Measurements from ENCODE around the gene RP2.

- TF ChIP-seq, protein P1, sequence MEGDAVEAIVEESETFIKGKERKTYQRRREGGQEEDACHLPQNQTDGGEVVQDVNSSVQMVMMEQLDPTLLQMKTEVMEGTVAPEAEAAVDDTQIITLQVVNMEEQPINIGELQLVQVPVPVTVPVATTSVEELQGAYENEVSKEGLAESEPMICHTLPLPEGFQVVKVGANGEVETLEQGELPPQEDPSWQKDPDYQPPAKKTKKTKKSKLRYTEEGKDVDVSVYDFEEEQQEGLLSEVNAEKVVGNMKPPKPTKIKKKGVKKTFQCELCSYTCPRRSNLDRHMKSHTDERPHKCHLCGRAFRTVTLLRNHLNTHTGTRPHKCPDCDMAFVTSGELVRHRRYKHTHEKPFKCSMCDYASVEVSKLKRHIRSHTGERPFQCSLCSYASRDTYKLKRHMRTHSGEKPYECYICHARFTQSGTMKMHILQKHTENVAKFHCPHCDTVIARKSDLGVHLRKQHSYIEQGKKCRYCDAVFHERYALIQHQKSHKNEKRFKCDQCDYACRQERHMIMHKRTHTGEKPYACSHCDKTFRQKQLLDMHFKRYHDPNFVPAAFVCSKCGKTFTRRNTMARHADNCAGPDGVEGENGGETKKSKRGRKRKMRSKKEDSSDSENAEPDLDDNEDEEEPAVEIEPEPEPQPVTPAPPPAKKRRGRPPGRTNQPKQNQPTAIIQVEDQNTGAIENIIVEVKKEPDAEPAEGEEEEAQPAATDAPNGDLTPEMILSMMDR (IDR thresholded peaks at IDR 0.05), result no peak
- no peak for TF ChIP-seq ZFX (IDR thresholded peaks at IDR 0.05; ENCODE audit: borderline replicate concordance)
These were observed 25.7 kb upstream of the RP2 start for GRCh38 chrX:46811121-46811520.

Measured in 22Rv1 (cell line).